Activated T-cell treated with anti-CD3 and anti-CD28 coated beads, Interleukin-2, amount 50 U/mL, for 1 hour (primary cell): Measurements from ENCODE around the gene SLC29A1.
A peak's percentile ranks its signal among the peaks of the same experiment; 100 is the strongest.

Experiments
- DNase-seq: peaks from one replicate; pipeline ENCODE4 v3.0.0-alpha.2; 2020

SLC29A1 gene

DNA sequence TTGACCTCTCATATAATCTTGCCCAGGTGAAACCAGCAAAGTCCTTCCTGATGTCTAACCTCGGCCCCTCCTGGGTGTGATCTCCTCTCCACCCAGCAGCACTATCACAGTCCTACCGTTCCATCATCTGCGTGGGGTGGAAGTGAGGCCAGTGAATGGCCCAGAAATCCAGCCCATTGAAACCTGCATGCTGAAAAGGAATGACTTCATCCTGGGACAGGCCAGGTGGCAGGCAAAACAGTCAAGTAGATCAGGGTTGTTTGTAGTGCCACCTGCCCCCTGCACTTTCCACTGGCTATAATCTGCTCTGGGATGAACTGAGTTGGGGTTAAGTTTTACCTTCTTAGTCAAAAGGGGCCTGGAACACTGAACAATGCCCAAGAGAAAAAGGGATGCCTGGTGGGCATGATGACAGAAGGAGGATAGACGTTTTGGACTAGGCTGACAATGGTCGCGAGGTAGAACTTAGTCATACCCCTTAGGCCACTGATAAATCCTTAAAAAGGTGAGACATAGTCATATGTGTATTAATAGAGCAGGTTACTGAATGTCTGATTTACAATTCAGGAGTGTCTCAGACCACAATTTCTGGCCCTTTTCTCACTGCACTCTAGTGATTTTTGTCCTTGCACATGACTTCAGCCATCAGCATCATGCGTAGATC is 15.4 kb downstream of the SLC29A1 start:
- no peak for DNase-seq

DNA sequence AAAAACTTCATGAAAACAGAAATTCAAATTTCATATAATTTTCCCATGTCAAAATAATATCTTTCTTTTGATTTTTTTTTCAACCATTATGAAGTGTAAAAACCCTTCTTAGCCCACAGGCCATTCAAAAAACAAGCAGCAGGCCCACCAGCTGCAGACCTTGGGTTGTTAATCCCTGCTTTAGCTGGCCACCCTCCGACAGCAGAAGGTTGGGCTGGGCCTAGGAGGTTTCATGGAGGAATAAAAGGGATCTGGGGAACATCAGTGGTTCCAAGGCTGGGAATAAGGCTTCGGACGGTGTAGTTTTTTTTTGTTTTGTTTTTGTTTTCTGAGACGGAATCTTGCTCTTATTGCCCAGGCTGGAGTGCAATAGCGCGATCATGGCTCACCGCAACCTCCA is 19.9 kb downstream of the SLC29A1 start:
- DNase-seq = no peak

DNA sequence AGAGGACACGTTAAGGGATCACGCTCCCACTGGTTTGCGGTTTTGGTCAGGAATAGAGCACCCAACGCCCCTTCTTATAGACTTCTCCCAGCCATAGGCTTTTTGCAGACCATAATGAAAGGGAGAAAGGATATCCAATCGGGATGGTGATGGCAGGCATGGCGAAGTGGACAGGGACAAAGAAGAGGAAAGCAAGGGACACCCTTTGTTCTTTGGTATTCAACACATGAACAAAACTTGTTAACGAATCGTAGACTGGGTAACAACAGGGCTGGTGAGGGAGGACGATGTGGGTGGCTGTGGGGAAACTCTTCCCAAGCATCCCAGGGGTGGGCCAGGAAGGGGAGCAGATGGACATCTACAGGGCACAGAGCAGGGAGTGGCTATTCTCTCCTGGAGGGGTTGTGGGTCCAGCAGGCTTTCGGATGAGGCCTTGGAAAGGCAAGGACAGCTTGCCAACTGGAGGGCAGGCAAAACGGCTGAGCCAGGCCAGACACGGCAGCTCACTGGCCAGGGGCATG is 22.1 kb downstream of the SLC29A1 start:
- DNase-seq = no peak

DNA sequence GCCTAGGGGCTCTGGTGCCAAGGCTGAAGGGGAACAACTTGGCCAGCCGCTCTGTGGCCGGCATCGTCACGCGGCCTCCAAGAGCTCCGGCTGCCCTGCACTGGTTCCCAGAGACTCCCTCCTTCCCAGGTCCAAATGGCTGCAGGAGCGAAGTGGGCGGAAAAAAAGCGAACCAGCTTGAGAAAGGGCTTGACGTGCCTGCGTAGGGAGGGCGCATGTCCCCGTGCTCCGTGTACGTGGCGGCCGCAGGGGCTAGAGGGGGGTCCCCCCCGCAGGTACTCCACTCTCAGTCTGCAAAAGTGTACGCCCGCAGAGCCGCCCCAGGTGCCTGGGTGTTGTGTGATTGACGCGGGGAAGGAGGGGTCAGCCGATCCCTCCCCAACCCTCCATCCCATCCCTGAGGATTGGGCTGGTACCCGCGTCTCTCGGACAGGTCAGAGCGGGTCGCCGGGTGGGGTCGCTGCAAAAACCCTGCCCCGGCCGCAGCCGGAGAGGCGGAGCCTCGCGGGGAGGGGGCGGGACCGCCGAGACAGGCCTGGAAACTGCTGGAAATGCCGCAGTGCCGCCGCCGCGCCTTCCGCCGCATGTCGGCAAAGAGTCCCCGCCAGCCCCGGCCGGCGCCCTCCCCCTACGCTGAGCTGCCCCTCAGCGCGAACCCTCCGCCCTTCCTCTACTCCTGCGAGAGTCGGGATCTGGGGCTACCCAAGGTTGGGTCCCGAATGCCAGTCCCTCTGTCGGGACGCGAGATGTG is 22.7 kb downstream of the SLC29A1 start:
- peak; percentile 85 for DNase-seq

DNA sequence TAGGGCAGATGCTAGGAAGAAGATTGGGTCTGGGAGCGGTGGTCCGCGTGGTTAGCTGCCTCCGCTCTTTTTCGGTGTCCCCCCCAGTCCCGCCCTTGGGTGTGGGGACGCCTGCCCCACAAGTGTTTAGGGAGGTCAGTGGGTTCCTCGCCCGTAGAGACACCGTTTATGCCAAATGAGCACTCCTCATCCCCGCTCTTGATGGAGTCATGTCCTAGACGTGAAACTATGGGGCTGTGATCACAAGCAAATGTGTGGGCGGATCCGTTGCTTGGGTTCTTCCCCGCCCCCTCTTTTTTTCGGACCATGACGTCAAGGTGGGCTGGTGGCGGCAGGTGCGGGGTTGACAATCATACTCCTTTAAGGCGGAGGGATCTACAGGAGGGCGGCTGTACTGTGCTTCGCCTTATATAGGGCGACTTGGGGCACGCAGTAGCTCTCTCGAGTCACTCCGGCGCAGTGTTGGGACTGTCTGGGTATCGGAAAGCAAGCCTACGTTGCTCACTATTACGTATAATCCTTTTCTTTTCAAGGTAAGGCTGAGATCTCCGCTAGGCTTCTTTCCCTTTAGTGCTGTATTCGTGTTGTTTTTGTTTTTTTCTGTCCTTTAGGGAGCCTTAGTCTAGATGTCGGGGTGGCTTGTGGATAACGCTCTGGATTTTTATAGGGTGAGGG is 23.4 kb downstream of the SLC29A1 start, which contains the start of gene HSP90AB1:
Gene HSP90AB1, plus strand, starts transcription at position 439 of the 675 bp plus-strand sequence. CDS start 1,529 bp downstream, outside the sequence.
- peak; percentile 93 for DNase-seq

DNA sequence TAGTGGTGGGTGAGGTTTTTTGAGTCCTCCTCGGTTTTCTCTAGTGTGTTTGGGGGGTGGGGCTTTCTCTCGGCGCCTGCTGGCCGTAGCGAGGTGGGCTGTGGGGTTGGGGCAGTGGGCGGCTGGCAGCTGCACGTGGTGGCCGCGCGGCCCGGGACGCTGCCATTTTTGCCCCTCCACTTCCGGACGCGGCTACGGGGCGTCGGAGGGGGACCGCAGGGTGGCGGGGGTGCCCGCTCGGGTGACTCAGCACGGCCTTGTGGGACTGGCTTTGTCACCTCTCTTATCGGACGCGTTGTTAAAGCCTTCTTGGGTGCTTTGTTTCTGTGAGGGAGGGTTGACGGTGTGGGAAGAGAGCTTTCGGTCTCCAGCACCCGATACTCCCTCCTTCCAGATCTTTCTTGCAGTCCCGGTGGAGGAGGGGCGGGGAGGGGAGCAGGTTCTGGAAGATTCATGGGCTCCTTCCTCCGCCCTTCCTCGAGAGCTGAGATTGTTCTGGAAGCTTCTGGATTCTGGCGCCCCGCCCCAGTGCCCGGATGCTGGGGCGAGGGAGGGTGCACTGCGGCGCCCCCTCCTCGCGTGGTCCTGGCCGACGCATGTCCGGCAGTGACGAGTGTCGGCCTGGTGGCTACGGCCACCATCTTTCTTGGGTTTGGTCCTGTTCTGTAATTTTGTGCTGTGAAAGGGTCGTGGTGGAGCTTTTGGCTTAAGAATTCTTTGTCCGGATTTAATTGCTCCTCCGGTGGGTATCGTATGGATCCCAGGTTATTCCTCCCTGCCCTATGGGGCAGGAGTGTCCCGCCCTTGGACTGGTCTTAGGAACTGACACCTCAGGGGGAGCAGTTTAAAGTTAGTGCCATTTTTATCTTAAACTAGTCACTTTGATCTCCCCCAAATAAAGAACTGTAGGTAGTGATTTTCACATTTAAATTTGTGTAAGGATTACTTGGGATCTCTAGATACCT is 24.2 kb downstream of the SLC29A1 start:
- peak; percentile 89 for DNase-seq

DNA sequence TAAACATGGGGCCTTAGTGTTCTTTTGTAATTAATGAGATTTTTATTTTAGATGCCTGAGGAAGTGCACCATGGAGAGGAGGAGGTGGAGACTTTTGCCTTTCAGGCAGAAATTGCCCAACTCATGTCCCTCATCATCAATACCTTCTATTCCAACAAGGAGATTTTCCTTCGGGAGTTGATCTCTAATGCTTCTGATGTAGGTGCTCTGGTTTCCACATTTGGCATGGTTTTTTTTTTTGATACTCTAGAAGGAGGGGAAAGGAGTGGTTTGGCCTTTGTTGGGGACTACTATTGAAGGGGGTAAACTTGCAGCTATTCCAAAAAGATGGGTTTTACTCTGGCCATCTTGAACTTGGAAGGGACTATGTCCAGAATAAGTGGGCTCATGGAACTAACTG is 25.2 kb downstream of the SLC29A1 start:
- no peak for DNase-seq

DNA sequence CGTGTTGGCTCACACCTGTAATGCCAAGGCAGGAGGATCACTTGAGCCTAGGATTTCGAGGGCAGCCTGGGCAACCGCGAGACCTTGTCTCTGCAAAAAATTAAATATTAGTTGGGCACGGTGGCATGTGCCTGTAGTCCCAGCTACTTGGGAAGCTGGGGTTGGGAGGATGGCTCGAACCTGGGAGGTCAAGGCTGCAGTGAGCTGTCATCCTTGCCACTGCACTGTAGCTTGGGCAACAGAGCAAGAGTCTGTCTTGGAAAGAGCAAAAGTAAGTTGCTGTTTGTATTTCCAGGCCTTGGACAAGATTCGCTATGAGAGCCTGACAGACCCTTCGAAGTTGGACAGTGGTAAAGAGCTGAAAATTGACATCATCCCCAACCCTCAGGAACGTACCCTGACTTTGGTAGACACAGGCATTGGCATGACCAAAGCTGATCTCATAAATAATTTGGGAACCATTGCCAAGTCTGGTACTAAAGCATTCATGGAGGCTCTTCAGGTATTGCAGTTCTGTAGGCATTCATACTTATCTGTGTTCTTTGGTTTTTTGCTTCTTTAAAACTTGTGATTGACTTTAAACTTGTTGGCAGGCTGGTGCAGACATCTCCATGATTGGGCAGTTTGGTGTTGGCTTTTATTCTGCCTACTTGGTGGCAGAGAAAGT is 25.8 kb downstream of the SLC29A1 start:
- no peak for DNase-seq

DNA sequence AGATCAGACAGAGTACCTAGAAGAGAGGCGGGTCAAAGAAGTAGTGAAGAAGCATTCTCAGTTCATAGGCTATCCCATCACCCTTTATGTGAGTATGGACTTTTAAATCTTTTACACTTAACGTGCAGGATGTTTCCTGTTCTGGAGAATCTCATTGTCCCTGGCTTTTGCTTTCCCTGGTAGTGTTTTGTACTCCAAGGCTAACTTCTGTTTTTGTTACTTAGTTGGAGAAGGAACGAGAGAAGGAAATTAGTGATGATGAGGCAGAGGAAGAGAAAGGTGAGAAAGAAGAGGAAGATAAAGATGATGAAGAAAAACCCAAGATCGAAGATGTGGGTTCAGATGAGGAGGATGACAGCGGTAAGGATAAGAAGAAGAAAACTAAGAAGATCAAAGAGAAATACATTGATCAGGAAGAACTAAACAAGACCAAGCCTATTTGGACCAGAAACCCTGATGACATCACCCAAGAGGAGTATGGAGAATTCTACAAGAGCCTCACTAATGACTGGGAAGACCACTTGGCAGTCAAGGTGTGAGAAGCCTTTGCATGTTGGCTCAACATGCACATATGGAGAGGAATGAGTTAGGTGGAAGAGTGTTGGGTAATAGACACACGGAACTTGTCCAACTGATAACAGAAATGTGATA is 26.8 kb downstream of the SLC29A1 start:
- DNase-seq = no peak

DNA sequence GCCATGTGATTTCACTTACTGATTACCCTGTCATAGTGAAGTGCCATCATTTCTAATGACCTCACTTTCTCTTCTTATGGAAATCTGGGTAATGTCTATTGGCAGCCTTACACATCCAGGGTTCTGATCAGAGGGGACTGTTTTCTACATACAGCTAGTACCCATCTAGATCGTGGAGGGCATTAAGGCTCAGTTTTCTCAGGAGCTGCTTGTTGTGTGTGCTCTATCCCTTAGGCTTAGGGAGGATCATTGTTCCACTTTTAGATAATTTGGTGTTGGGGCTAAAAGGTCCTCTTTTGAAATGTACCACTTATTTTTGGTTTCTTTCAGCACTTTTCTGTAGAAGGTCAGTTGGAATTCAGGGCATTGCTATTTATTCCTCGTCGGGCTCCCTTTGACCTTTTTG is 27.3 kb downstream of the SLC29A1 start:
- DNase-seq = no peak

DNA sequence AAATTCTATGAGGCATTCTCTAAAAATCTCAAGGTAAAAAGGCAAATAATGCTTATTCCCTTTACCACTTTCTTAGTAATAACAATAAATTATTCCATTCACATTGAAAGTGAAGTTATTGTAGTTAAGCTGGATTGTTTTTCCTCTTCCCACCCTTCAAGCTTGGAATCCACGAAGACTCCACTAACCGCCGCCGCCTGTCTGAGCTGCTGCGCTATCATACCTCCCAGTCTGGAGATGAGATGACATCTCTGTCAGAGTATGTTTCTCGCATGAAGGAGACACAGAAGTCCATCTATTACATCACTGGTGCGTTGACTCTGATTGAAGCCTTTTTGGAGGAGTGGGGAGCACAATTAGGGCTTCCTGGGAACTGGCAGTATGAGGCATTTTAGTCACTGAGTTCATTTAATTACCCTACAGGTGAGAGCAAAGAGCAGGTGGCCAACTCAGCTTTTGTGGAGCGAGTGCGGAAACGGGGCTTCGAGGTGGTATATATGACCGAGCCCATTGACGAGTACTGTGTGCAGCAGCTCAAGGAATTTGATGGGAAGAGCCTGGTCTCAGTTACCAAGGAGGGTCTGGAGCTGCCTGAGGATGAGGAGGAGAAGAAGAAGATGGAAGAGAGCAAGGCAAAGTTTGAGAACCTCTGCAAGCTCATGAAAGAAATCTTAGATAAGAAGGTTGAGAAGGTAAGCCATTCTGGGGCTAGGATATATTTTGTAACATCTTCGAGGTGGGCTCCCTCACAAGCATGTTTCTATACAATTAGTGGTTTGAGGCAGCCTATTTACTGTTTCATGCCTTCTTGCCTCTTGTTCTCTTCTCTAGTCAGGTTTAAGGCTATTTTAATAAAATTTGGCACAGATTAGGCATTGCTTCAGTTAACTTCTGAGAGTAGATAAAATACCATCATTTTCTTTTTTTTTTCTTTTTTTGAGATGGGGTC is 28.5 kb downstream of the SLC29A1 start:
- no peak for DNase-seq

DNA sequence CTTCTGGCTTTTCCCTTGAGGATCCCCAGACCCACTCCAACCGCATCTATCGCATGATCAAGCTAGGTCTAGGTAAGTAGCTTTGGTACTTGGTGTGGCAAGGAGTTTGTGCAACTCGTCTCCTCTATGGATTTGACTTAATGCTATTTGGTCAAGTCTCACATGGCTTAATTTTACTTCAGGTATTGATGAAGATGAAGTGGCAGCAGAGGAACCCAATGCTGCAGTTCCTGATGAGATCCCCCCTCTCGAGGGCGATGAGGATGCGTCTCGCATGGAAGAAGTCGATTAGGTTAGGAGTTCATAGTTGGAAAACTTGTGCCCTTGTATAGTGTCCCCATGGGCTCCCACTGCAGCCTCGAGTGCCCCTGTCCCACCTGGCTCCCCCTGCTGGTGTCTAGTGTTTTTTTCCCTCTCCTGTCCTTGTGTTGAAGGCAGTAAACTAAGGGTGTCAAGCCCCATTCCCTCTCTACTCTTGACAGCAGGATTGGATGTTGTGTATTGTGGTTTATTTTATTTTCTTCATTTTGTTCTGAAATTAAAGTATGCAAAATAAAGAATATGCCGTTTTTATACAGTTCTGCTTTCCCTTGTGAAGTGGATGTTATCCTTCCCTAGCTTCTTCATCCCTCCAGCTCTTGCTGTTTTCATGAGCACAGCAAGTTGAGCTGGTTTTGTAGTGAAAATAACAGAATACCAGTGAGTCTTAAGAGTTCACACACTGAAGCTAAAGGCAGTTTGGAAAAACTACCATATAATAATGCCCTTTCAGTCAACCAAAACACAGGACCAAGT is 30.1 kb downstream of the SLC29A1 start:
- DNase-seq = peak; percentile 54

DNA sequence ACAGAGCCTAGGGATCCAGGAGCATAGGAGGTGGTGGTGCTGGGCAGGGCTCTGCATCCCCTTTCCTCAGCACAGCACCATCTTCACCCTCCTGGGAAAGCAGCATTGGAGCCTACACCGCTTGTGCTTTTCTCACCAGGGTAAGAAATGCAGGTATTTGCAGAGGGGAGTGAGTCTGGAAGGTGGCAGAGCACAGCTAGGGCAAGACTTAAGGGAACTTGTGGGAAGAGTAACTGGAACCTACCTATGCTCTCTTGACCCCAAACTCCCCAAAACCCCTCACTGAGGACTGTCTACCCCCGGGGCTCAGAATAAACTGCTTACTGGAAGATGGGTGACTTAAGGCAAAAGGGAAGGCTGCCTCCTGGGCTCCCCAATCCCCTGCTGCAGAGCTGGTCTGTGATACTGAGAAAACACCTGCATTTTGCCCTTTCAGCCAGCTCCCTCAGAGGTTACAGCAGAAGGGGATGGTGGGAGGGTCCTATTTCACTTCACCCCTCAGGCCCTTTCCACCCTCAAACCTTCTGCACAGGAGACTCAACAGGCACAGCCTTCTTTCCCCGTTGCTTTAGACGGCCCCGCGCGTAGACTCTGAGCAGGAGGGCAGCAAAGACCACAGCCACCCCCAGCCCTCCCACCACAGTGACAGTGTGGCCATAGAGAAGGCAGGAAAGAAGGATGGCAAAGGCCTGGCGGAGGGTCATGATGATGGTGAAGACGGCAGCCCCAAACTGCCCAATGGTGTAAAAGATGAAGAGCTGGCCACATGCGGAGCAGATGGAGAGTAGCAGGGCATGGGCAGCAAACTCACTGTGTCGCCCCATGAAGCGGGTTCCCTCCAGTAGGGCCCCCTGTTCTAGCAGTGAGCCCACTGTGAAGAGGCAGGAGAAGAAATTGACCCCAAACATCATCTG is 31.1 kb downstream of the SLC29A1 start:
- no peak for DNase-seq

DNA sequence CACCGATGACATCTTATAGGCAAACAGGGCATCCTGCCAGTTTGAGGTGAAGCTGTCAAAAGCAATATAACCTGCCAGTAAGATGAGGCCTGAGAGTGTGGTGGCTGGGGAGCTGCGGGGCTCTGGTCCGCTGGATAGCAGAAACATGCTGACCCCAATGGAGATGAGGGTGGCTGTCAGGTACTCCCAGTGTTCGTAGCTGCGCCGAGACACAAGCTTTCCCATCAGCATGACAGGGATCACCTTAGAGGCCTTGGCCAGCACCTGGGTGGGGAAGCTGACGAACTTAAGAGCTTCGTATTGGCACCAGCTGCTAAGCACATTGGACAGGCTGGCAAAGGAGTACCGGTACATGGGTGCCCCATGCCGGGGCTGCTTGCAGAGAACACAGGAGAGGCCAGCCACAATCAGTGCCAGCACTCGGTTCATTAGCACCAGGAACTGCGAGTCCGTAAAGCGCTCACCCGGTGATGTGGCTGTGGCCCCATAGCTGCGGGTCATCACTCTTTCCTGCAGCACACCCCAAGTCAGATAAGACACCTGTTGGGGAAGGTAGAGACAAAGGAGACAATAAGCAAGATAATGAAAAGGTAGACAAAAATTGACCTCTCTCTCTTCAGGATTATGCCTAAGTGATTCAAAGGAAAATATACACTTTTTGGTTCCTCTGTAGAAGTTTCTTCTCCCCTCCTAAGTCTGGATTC is 31.9 kb downstream of the SLC29A1 start:
- DNase-seq = no peak

DNA sequence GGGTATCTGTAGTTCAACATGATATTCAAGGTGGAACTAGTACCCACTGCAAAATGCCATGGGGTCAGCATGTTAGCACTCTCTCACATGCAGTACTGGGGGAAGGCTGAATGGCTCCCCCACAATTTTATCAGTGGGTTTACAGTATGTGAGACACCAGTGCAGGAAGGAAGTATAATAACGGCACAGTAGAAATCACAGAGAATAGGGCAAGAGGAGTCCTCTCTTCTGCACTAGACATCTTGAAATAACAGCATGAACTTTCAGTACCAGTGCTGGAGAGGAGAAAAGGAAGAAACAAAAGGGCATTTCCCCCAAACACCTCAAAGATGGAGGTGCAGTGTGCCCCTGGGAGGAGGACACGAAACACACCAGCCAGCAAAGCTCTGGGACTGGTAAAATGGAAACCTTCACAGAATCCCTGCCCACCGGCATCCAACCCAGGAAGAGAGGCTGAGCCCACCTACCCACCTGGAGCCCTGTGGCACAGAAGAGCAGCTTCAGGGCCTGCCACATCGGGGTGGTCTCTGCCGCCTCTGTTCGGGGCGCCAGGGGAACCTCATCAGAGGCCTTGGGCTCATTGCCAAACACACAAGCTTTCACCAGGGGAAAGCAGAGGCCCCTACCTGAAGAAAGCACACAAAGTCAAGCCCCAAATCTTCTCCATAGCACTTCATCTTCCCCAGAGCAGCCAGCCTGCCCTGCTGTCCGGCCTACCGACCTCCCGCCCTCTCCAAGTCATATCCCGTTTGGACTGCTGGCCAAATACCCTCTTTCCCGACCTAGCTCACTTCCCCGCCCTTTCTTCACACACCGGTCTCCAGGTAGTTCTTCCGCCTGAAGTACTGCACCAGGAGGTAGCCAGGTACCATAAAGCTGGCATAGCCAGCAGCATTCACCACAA is 32.7 kb downstream of the SLC29A1 start:
- DNase-seq = no peak

DNA sequence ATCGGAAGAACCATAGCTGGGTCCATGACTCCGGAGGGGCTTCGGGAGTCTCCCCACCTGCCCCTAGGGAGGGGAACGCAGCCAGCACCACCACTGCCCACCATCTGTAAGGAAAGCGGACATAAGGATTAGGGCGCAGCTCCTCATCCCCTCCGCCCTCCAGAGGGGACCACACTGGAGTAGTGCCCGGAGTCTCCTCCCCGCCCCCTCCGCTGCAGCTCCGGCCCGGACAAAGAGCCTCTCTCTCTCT is 33.3 kb downstream of the SLC29A1 start:
- DNase-seq = no peak
